GM18907 (cell line): Measurements from ENCODE around the gene ADISSP.
A peak's percentile ranks its signal among the peaks of the same experiment; 100 is the strongest.

Experiments
- ATAC-seq: cut with Tn5 transposase; IDR thresholded peaks from one replicate; pipeline ENCODE4 v1.9.1; 2021; ENCODE audit warnings: mild to moderate bottlenecking, moderate library complexity; ENCODE audit not compliant: unreplicated experiment

Gene ADISSP

GRCh38 chr20:3782597-3782996 is 15.0 kb upstream of the ADISSP start:
- no peak for ATAC-seq

DNA sequence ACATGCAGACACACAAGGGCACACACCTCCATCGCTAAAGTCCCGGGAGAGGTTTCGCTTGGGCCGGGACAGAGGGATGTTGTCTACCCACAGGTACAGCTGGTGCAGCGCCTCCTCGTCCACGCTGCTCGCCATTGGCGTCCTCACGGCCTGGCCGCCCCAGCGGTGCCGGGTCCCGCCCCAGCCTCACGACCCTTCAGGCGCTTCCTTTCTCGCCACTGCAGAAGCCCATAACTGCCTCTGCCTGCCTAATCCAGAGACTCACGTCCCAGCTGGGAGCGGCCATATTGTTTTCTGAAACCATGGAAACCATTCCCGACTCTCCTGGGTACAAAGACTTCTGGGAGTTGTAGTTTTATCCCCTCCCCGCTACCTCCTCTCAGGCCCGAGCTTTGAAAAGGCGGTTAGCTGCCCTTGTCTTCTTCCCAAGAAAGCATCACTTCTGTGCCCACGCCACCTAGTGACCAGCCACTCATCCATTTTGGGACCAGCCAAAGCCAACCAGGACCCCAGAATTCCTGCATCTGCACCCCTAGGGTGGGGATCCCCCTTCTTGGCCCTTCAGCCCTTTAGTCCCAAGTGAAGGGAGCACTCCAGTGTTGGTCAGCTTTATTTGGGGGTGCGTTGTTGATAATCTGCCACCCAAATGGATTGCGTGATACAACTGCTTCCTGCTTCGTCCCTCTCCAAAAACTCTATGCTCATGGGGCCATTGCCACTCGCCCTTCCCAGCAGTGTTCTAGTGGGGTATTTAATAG is 13.8 kb upstream of the ADISSP start, which contains the start of gene SPEF1:
TSS of gene SPEF1 (minus strand) at position 296 of the 758 bp plus-strand sequence. CDS start at position 135, 161 bp downstream.
- ATAC-seq = peak; percentile 52

DNA sequence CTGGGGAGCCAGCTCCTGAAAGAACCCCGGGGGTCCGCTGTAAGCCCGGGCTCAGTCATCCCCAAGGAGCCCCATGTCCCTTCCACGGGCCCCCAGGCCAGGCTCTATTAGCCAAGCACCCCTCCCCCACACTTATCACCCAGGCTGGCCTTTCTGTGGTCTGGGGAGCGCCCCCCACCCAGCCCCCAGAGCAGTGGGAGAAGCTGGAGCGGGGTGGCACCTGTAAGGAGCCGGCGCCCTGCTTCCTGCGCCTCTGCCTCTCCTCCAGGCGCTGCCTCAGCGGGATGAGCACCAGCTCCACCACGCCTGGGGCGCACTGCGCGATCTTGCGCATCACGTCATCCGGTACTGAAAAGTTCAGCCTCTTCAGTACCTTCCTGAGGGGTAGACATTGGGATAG is 11.4 kb upstream of the ADISSP start:
- no peak for ATAC-seq

DNA sequence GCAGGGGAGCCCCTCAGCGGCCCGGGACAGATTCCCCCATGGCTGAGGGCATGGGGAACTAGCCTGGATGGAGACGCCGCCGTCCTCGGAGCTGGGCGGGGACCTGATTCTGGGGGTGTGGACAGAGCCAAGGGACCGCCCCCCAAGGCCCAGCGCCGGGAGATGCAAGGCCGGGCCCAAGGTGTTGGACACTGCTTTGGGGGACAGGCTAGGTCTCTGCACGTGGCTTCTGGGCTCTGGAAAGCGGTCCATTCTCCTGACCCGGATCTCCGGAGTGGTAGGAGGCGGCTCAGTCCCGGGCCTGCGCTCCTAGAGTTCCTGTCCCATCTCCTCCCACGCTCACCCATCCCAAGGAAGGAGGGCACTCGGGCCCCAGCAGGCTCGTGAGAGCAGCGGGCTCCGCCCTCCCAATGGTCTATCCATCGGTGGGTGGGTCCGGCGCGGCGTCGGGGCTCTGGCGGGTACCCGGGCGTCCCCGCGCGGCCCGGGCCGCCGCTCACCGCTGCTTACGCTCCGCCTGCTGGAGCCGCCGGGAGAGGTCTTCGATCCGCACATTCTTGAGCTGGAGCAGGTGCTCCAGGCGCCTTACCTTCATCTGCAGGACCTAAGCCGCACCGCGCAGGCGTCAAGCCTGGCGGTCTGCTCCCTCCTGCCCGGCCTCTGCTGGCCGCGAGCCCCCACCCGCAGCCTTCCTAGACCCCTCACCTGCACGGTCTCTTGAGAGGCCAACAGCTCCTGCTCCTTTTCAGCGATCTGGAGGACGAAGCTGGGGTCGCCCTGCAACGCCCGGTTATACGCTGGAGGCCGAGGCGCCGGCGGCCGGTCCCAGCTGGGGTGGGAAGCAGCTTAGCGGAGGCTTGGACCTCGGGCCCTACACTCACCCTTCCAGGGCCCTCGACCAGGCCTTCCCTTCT is 10.4 kb upstream of the ADISSP start:
- ATAC-seq = no peak

- no peak for ATAC-seq
Measured at GRCh38 chr20:3777381-3777715, 9.8 kb upstream of the ADISSP start.

- ATAC-seq = no peak
Measured at GRCh38 chr20:3775457-3776108, 8.0 kb upstream of the ADISSP start.

- ATAC-seq = no peak
Measured at GRCh38 chr20:3771552-3772058, 4.1 kb upstream of the ADISSP start.

DNA sequence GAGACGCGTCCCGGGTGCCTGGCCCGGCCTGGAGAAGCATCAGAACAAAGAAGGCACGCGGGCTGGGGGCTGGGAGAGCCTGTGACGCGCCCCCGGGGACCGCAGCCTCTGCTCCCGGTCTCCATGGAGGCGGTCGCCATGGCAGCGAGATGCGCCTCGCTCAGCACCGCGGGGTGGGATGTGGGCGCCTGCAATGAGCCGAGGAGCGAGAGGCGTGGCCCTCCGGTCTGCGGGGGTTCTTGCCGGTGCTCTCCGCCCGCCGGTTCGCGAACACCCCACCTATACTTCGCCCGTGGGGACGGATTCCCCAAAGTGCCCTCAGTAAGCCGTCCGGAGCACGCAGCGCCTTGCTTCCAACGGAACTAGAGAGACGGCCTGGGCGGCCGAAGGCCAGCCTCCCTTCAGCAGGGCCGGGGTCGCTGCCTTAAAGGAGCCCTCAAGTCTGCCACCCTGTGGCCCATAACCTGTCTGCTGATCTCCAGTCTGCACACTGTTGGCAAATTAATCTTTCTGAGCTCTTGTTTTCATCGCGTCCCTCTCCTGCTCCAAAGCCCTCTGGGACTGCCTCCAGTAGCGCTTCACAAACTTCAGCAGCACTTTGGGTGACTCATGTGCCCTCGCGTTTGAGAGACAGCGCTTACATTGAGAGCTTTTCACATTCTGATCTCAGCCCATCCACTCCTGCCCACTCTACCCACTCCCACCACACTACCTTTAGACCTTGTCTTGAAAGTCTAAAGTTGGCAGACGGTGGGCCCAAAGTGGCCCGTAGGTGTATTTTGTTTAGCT is 983 bp upstream of the ADISSP start:
- ATAC-seq = peak; percentile 50

GRCh38 chr20:3767110-3767426 is 485 bp downstream of the ADISSP start:
- no peak for ATAC-seq

GRCh38 chr20:3766422-3767109 is 987 bp downstream of the ADISSP start:
- no peak for ATAC-seq

DNA sequence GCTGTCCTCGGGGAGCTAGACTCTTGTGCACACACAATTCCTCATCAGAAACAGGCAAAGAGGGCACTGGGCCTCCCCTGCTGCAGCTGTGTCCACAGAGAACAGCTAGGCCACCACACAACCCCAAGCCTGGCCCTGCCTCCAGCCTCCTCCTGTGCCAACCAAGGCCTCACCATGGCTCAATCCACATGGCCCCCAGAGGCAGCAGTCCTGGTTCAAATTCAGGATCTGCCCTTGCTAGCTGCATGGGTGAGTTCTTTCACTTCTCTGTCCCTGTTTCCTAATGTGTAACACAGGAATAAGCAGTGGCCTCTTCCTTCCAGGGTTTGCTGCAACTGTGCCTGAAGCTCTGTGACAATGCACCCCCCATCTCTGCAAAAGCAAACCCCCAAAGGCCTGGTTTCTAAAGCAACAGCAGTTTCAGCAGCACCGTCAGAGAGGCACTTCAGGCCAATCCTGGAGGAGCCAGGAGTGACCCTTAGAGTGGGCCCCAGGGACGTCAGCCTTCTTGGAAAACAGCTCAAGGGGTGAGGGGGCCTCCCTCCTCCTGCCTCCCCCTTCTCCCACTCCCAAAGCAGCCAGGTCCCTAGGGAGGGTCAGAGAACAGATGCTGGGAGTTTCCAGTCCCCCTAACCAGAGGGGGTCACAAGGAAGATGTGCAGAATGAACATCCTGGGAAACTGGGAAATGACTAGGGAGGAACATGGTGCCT is 2.2 kb downstream of the ADISSP start:
- no peak for ATAC-seq

DNA sequence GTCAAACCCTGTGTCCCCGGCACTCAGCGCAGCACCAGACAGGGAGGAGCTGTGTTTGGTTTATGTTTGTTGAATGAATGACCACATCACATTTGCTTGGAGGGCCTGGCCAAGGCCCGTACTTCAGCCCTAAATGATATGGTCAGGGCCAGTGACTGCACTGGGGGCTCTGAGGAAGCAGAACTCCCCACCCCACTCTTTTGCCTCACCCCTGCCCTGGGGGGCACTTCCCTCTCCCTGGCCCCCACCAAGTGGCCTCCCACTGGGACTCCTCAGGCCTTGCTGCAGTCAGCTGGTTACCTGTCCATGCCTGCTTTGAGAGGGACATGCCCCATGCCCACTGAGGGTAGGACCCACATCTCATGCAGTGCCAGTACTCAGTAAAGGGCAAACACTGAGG is 2.9 kb downstream of the ADISSP start:
- ATAC-seq = no peak

GRCh38 chr20:3763671-3764601 is 3.6 kb downstream of the ADISSP start:
- no peak for ATAC-seq

GRCh38 chr20:3760655-3761348 is 6.8 kb downstream of the ADISSP start:
- no peak for ATAC-seq

- no peak for ATAC-seq
Measured at GRCh38 chr20:3759884-3760283, 7.7 kb downstream of the ADISSP start.

DNA sequence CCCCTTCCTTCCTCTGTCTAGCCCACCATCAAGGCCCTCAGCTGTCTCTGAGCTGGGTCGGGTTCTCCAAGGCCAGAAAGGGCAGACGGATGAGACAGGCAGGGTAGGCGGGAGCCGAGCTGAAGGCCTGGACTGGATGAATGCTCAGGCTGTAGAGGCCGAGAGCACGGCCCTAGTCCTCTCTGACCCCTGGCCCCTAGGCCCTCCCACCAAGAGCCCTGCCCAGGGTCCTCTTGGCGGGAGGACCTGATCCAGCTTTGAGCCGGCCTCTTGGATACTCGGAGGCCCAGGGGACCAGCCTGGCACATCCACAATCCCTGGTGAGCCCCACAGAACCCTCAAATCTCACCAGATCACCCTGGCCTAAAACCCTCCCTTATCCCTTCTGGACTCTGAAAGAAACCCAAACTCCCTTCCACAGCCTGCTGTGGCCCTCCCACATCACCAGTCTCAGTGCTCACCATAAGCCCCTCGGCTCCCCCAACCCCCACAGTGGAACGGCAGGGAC is 8.2 kb downstream of the ADISSP start:
- ATAC-seq = no peak

GRCh38 chr20:3758566-3758965 is 9.0 kb downstream of the ADISSP start:
- ATAC-seq = no peak

- ATAC-seq = no peak
Measured at GRCh38 chr20:3757268-3757667, 10.3 kb downstream of the ADISSP start.
